ENCODE data around the gene TNKS2. TPM values are rescaled to one million over a fixed set of nuclear protein-coding genes. Genes with fewer than 3 reads are reported as not detected.

The TNKS2 gene
- total RNA-seq, 1 experiment from 2014 or later: 25.4 TPM

DNA sequence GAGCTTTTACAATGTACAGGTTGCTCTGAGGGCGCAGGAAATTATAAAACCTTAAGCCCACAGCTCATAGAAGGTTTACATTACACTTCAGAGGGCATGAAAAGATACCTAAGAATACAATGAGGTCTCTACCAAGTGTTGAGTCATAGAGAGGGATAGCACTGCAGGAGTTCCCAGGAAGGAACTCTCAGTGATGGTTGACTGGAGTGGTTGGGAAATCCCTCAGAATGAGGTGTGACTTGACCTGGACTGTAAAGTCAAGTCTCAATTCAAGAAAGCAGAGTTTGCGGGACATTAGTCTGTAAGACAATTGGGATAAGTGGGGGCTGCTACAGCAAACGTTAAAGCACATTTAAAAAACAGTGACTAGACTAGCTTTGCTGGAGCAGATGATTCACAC is 21.9 kb downstream of the TNKS2 start:
- no peak for DNase-seq
- CTCF ChIA-PET: no interaction called here
- Histone ChIP-seq H3K27ac (no peak overlapping the region), H3K36me3 (ENCODE audit: low read depth) (no peaks in the 10 kb centered on the region), H4K20me1 (ENCODE audit: insufficient read depth) (no peaks in the 10 kb centered on the region), H3K27me3 (ENCODE audit: insufficient read depth, low read depth) (no peaks in the 10 kb centered on the region), H3K4me1 (replicated peaks; ENCODE audit: insufficient read depth) (no peaks in the 10 kb centered on the region), H3K4me2 (no peak overlapping the region), H3K9me3 (ENCODE audit: insufficient read depth, low read depth) (no peaks in the 10 kb centered on the region), H2AFZ (no peak overlapping the region), H3F3A (ENCODE audit: insufficient read depth, low read depth) (no peaks in the 10 kb centered on the region), H3K79me2 (ENCODE audit: low read depth) (no peaks in the 10 kb centered on the region), H3K4me3 (no peak overlapping the region), H3K9me2 (ENCODE audit: insufficient read depth) (no peaks in the 10 kb centered on the region)
- TF ChIP-seq EZH2 (IDR thresholded peaks at IDR 0.05; ENCODE audit: low read depth): no peak
- TF ChIP-seq, protein P1, sequence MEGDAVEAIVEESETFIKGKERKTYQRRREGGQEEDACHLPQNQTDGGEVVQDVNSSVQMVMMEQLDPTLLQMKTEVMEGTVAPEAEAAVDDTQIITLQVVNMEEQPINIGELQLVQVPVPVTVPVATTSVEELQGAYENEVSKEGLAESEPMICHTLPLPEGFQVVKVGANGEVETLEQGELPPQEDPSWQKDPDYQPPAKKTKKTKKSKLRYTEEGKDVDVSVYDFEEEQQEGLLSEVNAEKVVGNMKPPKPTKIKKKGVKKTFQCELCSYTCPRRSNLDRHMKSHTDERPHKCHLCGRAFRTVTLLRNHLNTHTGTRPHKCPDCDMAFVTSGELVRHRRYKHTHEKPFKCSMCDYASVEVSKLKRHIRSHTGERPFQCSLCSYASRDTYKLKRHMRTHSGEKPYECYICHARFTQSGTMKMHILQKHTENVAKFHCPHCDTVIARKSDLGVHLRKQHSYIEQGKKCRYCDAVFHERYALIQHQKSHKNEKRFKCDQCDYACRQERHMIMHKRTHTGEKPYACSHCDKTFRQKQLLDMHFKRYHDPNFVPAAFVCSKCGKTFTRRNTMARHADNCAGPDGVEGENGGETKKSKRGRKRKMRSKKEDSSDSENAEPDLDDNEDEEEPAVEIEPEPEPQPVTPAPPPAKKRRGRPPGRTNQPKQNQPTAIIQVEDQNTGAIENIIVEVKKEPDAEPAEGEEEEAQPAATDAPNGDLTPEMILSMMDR (conservative IDR thresholded peaks at IDR 0.05): no peak
- no TSS peak for BruUV-seq (replicated peaks)
- POLR2A ChIA-PET (ENCODE audit: unreplicated experiment): no interaction called here
- intact Hi-C loops (cut with micrococcal nuclease; ENCODE audit: unreplicated experiment): no loop called here

DNA sequence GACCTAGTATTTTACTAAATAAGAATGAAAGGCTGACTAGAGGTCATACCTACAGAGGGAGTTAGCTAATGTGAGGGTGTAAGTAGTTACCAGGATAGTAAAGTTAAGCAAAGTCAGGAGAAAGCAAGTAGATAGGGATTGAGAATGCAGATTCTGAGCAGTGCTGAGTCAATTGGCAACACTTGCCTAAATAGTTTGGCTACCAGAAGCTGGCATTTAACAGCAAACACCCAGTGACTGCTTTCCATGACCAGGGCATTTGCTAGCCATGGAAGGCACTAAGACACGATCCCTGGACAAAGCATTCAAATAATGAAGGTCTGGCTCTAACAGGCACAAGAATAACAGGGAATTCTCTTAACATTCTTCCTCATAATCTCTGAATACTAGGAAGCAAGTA is 25.9 kb downstream of the TNKS2 start:
- no peak overlapping the region for H3K27ac ChIP-seq
- POLR2A ChIA-PET (ENCODE audit: unreplicated experiment): no interaction called here
- CTCF ChIA-PET: no interaction called here
- no TSS peak for BruUV-seq (replicated peaks)
- no peak overlapping the region for H3K4me2 ChIP-seq
- DNase-seq: no peak
- no peaks in the 10 kb centered on the region for H3K79me2 ChIP-seq (ENCODE audit: low read depth)
- TF ChIP-seq EZH2 (IDR thresholded peaks at IDR 0.05; ENCODE audit: low read depth): no peak
- TF ChIP-seq, protein P1 (conservative IDR thresholded peaks at IDR 0.05): no peak
- intact Hi-C loops (cut with micrococcal nuclease; ENCODE audit: unreplicated experiment): no loop called here
- no peaks in the 10 kb centered on the region for H4K20me1 ChIP-seq (ENCODE audit: insufficient read depth)
- H3K9me2 ChIP-seq (ENCODE audit: insufficient read depth): no peaks in the 10 kb centered on the region
- H3K4me3 ChIP-seq: no peak overlapping the region
- no peaks in the 10 kb centered on the region for H3F3A ChIP-seq (ENCODE audit: insufficient read depth, low read depth)
- no peak overlapping the region for H2AFZ ChIP-seq
- peaks cover 13% of the 10 kb centered on the region for H3K36me3 ChIP-seq (ENCODE audit: low read depth)
- no peaks in the 10 kb centered on the region for H3K4me1 ChIP-seq (replicated peaks; ENCODE audit: insufficient read depth)
- no peaks in the 10 kb centered on the region for H3K27me3 ChIP-seq (ENCODE audit: insufficient read depth, low read depth)
- H3K9me3 ChIP-seq (ENCODE audit: insufficient read depth, low read depth): no peaks in the 10 kb centered on the region

DNA sequence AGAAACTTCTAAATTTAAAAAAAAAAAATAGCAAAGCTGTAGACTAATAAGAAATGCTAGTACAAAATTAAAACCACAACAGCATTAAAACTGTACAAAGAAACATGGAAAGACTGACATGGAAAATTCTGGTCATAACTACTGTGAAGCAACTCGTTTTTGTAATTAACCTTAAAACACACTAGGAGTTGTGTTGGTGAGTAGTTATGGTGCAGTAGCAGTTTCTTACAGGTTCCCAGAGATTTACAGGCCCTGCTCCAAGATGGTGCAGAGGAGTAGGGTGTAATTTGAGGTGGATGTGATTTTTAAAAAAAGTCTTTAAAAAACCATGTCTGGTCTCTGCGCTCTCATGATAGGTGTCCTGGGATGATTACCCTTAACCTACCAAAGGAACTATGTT is 31.0 kb downstream of the TNKS2 start:
- Histone ChIP-seq H3K4me1 (replicated peaks; ENCODE audit: insufficient read depth) (no peaks in the 10 kb centered on the region), H3K4me3 (no peak overlapping the region), H3K36me3 (ENCODE audit: low read depth) (peaks cover 17% of the 10 kb centered on the region), H4K20me1 (ENCODE audit: insufficient read depth) (no peaks in the 10 kb centered on the region), H3K4me2 (no peak overlapping the region), H3K9me3 (ENCODE audit: insufficient read depth, low read depth) (no peaks in the 10 kb centered on the region), H3K79me2 (ENCODE audit: low read depth) (no peaks in the 10 kb centered on the region), H3K27ac (no peak overlapping the region), H3K27me3 (ENCODE audit: insufficient read depth, low read depth) (no peaks in the 10 kb centered on the region), H3K9me2 (ENCODE audit: insufficient read depth) (no peaks in the 10 kb centered on the region), H3F3A (ENCODE audit: insufficient read depth, low read depth) (0 out of 2 replicates have a peak, but pooled peaks cover 5% of the 10 kb centered on the region), H2AFZ (no peak overlapping the region)
- ChIA-PET POLR2A (ENCODE audit: unreplicated experiment) (no interaction called here), CTCF (no interaction called here)
- TF ChIP-seq, protein P1 (conservative IDR thresholded peaks at IDR 0.05): no peak
- TF ChIP-seq EZH2 (IDR thresholded peaks at IDR 0.05; ENCODE audit: low read depth): no peak
- intact Hi-C loops (cut with micrococcal nuclease; ENCODE audit: unreplicated experiment): no loop called here
- no TSS peak for BruUV-seq (replicated peaks)
- no peak for DNase-seq
